HepG2 (cell line): ENCODE measurements around the gene PCDHGA6. TPM values are rescaled to one million over a fixed set of nuclear protein-coding genes. Genes with fewer than 3 reads are reported as not detected.
"Not testable (repeated sequence)": the region's sequence is repeated elsewhere in the genome, so short reads cannot be mapped to it uniquely, and the experiment has no call there.

ENCODE experiments used
- ATAC-seq: fragments of 200-7000 bp; cut with Tn5 transposase; 3 replicates; pipeline ENCODE4 v1.9.1; 2020; ENCODE audit warnings: mild to moderate bottlenecking, moderate library complexity
- BruUV-seq: library from RNA; stranded (reverse); fragments of 400-500 nt; replicated peaks from 2 replicates; lab custom pipeline; 2021; lab: Mats Ljungman, UMichigan
- CTCF ChIA-PET: fragments of 300-600 bp; formaldehyde crosslinking; extraction: SDS; loops from one replicate; lab custom pipeline; 2021; ENCODE audit warnings: low total read pairs, inconsistent platforms, low intra/inter-chr PET ratio; lab: Yijun Ruan, JAX
- POLR2A ChIA-PET: fragments of 350-600 bp; sonication (Branson Sonifier 250); formaldehyde crosslinking; loops from one replicate; lab custom pipeline; 2020; ENCODE audit warnings: antibody characterized with exemption, inconsistent platforms; lab: Yijun Ruan, JAX
- DNase-seq: peaks from one replicate; pipeline ENCODE4 v3.0.0-alpha.2; 2015; ENCODE audit warnings: low spot score
- FAIRE-seq: peaks from 3 replicates; lab custom pipeline; 2011; peaks lifted over from hg19 to GRCh38; lab: Jason Lieb, UNC
- H2AFZ ChIP-seq: one replicate; pipeline ENCODE4 v1.6.1; 2011; ENCODE audit warnings: low read length, inconsistent platforms
- H3K27ac ChIP-seq: fragments of 300-600 bp; 3 replicates; pipeline ENCODE4 v1.8.0; 2011; ENCODE audit warnings: mixed run types, mild to moderate bottlenecking, mixed read lengths, low read length, inconsistent platforms; ENCODE audit not compliant: insufficient read depth; ENCODE audit errors: extremely low read length
- H3K27me3 ChIP-seq, 2 experiments: fragments of 200-600 bp in 1 of 2; 2 replicates in 1 of 2; 3 replicates in 1 of 2; pipeline versions ENCODE4 v1.6.0 to v1.8.0; 2011; ENCODE audit warnings: low read length in 2 of 2, mild to moderate bottlenecking in 2 of 2, moderate library complexity in 2 of 2, inconsistent platforms in 1 of 2; ENCODE audit not compliant: insufficient read depth in 2 of 2, control insufficient read depth in 1 of 2
- H3K36me3 ChIP-seq, 2 experiments: fragments of 200-600 bp in 1 of 2; replicated peaks in 1 of 2; 2 replicates in 1 of 2; 3 replicates in 1 of 2; pipeline versions ENCODE4 v1.5.1 to v1.8.0; 2011; ENCODE audit warnings: low read length in 2 of 2, inconsistent platforms in 1 of 2; ENCODE audit not compliant: insufficient read depth in 2 of 2, control insufficient read depth in 1 of 2
- H3K4me1 ChIP-seq: 2 replicates; pipeline ENCODE4 v1.5.1; 2012; ENCODE audit warnings: low read length, inconsistent platforms; ENCODE audit not compliant: insufficient read depth
- H3K4me2 ChIP-seq: 2 replicates; pipeline ENCODE4 v1.6.0; 2011; ENCODE audit warnings: low read depth, low read length, inconsistent platforms
- H3K4me3 ChIP-seq, 3 experiments: fragments of 200-600 bp in 1 of 3; sonication (generic), shearing (Covaris generic) in 1 of 3; replicated peaks in 1 of 3; 2 replicates each; pipeline ENCODE4 v1.5.1; 2011 to 2016; ENCODE audit warnings: low read length in 3 of 3, inconsistent platforms in 2 of 3, low read depth in 2 of 3, mild to moderate bottlenecking in 2 of 3, control low read depth in 1 of 3, mixed read lengths in 1 of 3; ENCODE audit not compliant: insufficient read depth in 1 of 3
- H3K79me2 ChIP-seq: one replicate; pipeline ENCODE4 v1.6.1; 2011; ENCODE audit warnings: low read length, inconsistent platforms; ENCODE audit not compliant: insufficient read depth
- H3K9ac ChIP-seq: 2 replicates; pipeline ENCODE4 v1.6.0; 2011; ENCODE audit warnings: mild to moderate bottlenecking, low read depth, low read length, inconsistent platforms; ENCODE audit not compliant: insufficient read depth
- H3K9me3 ChIP-seq: 2 replicates; pipeline ENCODE4 v1.5.1; 2012; ENCODE audit warnings: mild to moderate bottlenecking, low read length
- H4K20me1 ChIP-seq: 2 replicates; pipeline ENCODE4 v1.6.0; 2011; ENCODE audit warnings: inconsistent platforms, mild to moderate bottlenecking, low read length, moderate library complexity; ENCODE audit not compliant: insufficient read depth
- ATF6 ChIP-seq: sonication (generic); formaldehyde crosslinking; conservative IDR thresholded peaks from 2 replicates; pipeline ENCODE4 v1.4.0; 2020; ENCODE audit warnings: missing genetic modification reagents
- HMG20B ChIP-seq: conservative IDR thresholded peaks from 2 replicates; pipeline ENCODE4 v1.6.1; 2016; ENCODE audit warnings: missing genetic modification reagents, missing compliant biosample characterization
- TMF1 ChIP-seq: sonication (generic); formaldehyde crosslinking; IDR thresholded peaks from 2 replicates; pipeline ENCODE4 v1.8.1; 2022; ENCODE audit warnings: low read depth, missing genetic modification reagents
- TOE1 ChIP-seq: sonication (generic); formaldehyde crosslinking; IDR thresholded peaks from 2 replicates; pipeline ENCODE4 v1.4.0; 2020; ENCODE audit warnings: mild to moderate bottlenecking, missing genetic modification reagents
- ZSCAN22 ChIP-seq: sonication (generic); formaldehyde crosslinking; IDR thresholded peaks from 2 replicates; pipeline ENCODE4 v1.4.0; 2020; ENCODE audit warnings: mild to moderate bottlenecking, missing genetic modification reagents
- WGBS: methylation state at CpG from one replicate; pipeline ENCODE4 v1.1.6; 2017; ENCODE audit warnings: low lambda C conversion rate; 5-methylcytosine and 5-hydroxymethylcytosine counted together
- in situ Hi-C: cut with HindIII; loops from 2 replicates; pipeline ENCODE4 v1.10.0; 2017; ENCODE audit warnings: low pct_unique_long_range_greater_than_20kb; ENCODE audit not compliant: extremely low pct_ligation_motif_present
- intact Hi-C: fragments of 100-400 bp; cut with micrococcal nuclease; formaldehyde crosslinking; loops from one replicate; pipeline ENCODE4 v1.10.0; 2022; ENCODE audit not compliant: unreplicated experiment
- polyA plus RNA-seq, 8 experiments: library from polyadenylated mRNA; depleted of rRNA in 3 of 8; stranded (reverse) in 7 of 8; unstranded in 1 of 8; fragments of >200 nt; fragmentation: Illumina TruSeq in 4 of 8; extraction: Trizol in 4 of 8; gene quantifications; 2 replicates each; pipeline versions ENCODE4 v1.2.1 to v1.2.3, GENCODE V29; 2011 to 2016; ENCODE audit warnings: low read depth in 4 of 8, missing spikeins in 1 of 8, mixed read lengths in 1 of 8; ENCODE audit not compliant: insufficient read depth in 1 of 8
- total RNA-seq, 5 experiments: library from RNA; depleted of rRNA; stranded (reverse); fragments of >200 nt; fragmentation: Illumina TruSeq; extraction: Trizol; gene quantifications; 2 replicates each; pipeline ENCODE4 v1.2.3, GENCODE V29; 2016; ENCODE audit warnings: low read depth in 1 of 5

PCDHGA6 gene
- total and polyA plus RNA-seq, 2 of the 13 experiments (the other 11 are each of a cell fraction or from before 2014, with no cell fraction given): 0.33 to 0.51 TPM

GRCh38 chr5:141393267-141393666 lies 19.6 kb downstream of the PCDHGA6 start (continued):
- TF ChIP-seq ATF6 (CRISPR knock-in tag) (no peak), ZSCAN22 (no peak), TOE1 (CRISPR knock-in tag) (no peak), HMG20B (CRISPR knock-in tag) (no peak), TMF1 (CRISPR knock-in tag) (no peak)
- TF ChIP-seq, all 625 proteins: peak for 0

GRCh38 chr5:141394401-141395187 lies 20.9 kb downstream of the PCDHGA6 start:
- H3K9ac ChIP-seq, BruUV-seq, H3K27me3 ChIP-seq, H4K20me1 ChIP-seq, intact Hi-C loops, H3K4me2 ChIP-seq, H2AFZ ChIP-seq, H3K79me2 ChIP-seq, H3K27ac ChIP-seq, H3K4me1 ChIP-seq, H3K4me3 ChIP-seq, FAIRE-seq, ATAC-seq, POLR2A ChIA-PET, CTCF ChIA-PET, in situ Hi-C loops, H3K36me3 ChIP-seq, DNase-seq: not testable (repeated sequence)
- H3K9me3 ChIP-seq: peaks cover 51% of the 10 kb centered on the region
- WGBS: 82% methylated on average over 23 of the region's 53 CpGs
